D721Med (cell line): ENCODE measurements around the gene APAF1.
"Not testable (repeated sequence)": the region's sequence is repeated elsewhere in the genome, so short reads cannot be mapped to it uniquely, and the experiment has no call there.

ENCODE experiments used
- DNase-seq: peaks from one replicate; pipeline ENCODE4 v3.0.0; 2011; ENCODE audit warnings: low spot score; ENCODE audit not compliant: insufficient read length
- FAIRE-seq: peaks from 2 replicates; lab custom pipeline; 2011; peaks lifted over from hg19 to GRCh38; lab: Jason Lieb, UNC
- CTCF ChIP-seq: IDR thresholded peaks from 2 replicates; pipeline ENCODE4 v1.5.1; 2012; ENCODE audit warnings: mild to moderate bottlenecking, control low read depth; ENCODE audit not compliant: insufficient read depth; ENCODE audit errors: missing control alignments

Gene APAF1

GRCh38 chr12:98745578-98746391 lies 100.7 kb downstream of the APAF1 start:
- TF ChIP-seq CTCF = no peak
- FAIRE-seq (no peak), DNase-seq (no peak)

GRCh38 chr12:98748463-98748862 lies 103.4 kb downstream of the APAF1 start:
- FAIRE-seq (no peak), DNase-seq (no peak)
- TF ChIP-seq CTCF = no peak

- no peak for DNase-seq
- FAIRE-seq = no peak
- no peak for TF ChIP-seq CTCF
These were observed 105.4 kb downstream of the APAF1 start for GRCh38 chr12:98750511-98750910.

- TF ChIP-seq CTCF = no peak
- no peak for DNase-seq
- no peak for FAIRE-seq
These were observed 106.6 kb downstream of the APAF1 start for GRCh38 chr12:98751580-98752115.

- no peak for TF ChIP-seq CTCF
- no peak for DNase-seq
- no peak for FAIRE-seq
These were observed 107.6 kb downstream of the APAF1 start for GRCh38 chr12:98752726-98753125.

GRCh38 chr12:98754095-98754494 lies 109.0 kb downstream of the APAF1 start:
- no peak for TF ChIP-seq CTCF
- no peak for DNase-seq
- FAIRE-seq = no peak

GRCh38 chr12:98755855-98756254 lies 110.8 kb downstream of the APAF1 start:
- DNase-seq, FAIRE-seq: not testable (repeated sequence)
